HG03460 (cell line): ENCODE data around the gene OVCH2.
"Not testable (repeated sequence)": the region's sequence is repeated elsewhere in the genome, so short reads cannot be mapped to it uniquely, and the experiment has no call there.

Source experiments
- ATAC-seq: cut with Tn5 transposase; IDR thresholded peaks from one replicate; pipeline ENCODE4 v1.9.1; 2021; ENCODE audit not compliant: unreplicated experiment

Gene OVCH2

DNA sequence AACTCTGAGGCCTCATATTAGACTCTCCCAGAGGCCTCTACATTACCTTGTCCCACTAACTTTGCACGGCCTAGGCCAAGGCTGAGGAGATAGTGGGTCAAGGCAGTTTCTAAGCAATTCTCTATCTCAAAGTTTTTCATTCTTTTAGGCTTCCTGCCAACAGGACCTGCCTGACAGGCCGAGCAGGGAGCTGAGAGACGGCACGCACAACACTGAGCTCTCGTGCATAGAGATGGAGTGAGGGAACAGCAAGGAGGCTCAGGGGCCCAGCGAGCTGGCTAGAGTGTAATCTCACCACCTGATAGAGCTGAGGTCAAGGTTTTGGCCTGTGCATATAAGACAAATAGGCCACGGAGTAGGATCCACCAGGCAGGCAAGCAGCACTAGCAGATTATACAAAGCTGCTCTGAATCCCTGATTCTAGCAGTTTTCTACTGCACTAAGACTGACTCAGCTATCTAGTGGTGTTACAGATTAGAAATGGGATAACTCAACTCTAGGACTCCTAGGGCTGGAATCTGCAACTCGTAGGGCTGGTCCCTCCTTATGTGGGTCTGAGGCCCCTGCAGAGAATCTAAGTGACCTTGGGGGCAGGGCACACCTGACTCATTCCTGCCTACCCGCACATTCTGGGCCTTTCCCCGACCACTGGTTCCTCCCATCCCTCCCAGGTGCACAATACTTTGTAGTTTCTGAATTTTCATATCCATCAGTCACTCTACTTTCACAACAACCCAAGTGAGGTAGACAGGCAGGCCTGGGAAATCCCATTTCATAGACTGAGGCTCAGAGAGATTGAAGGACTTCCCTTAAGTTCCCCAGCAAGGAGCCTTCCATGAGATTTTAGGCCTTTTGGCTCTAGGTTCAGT, 34.7 kb downstream of the OVCH2 start:
- peak; percentile 52 for ATAC-seq

DNA sequence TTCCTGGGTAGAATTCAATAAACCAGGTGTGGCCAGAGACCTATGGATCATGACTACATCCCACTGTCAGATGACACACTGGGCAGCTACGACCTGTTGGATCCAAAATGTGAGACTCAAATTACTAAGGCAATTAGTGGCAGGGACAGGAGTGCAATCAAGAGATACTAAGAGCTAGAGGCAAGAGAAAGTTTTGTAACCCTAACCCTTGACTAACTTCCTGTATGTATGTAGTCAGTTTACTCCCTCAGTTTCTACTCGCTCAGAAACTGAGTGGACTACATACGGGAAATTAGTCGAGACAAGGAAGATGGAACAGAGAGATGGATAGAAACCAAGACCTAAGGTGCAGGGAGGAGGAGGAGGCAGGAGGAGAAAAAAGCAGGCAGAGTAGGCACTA, 35.6 kb downstream of the OVCH2 start:
- ATAC-seq: no peak

DNA sequence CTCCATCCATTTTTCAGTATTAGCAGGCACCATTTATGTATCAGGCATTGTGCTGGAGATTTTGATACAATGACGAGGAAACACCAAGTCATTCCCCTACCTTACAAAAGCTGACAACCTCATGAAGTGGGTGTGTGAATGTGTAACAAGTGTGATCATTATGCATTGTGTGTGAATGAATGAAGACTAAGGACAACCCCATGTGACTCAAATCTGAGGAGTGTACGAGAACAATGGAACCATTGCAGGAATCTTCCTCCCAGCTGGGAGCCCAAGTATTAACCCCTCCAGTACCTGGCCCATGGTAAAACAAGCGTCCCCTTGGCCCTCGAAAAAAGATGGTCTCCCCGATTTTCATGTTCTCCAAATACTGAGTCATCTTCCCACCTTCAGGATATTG, 37.4 kb downstream of the OVCH2 start:
- ATAC-seq: no peak

DNA sequence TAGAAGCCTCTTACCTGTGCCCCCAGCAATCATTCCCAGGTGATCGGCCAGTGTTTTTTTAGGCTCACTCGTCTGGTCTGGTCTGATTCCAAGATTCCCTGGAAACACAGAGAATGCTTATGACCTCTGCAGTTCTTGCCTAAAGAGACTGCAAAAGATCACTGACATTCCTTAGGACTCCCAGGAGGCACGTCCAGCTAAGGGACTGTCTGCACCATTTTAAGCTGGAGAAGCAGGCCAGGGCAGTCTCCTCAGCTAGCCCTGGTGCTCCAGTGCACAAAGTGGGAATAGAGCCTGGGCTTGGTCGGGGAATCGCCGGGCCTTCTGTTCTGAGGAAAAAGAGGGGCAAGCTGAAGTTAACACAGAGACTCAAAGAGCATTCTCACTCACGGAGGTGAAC, 37.8 kb downstream of the OVCH2 start:
- ATAC-seq: no peak

DNA sequence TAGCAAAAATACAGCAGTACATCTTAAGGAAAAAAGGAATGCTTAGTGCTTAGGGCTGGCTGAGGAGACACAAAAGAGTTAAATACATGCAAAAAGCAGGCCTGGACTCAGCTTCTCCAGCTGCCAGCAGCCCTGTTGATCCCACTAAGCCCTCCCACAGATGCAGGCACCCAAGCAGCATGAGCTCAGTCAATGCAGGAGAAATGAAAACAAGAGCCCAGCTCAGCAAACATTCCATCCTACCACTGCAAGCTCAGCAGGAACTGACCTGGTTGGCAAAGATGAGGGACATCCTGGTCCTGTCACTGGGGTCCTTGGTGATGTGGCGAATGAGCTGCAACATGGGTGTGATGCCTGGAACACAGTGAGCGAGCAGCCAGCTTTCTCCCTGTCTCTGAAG, 38.8 kb downstream of the OVCH2 start:
- ATAC-seq: no peak

DNA sequence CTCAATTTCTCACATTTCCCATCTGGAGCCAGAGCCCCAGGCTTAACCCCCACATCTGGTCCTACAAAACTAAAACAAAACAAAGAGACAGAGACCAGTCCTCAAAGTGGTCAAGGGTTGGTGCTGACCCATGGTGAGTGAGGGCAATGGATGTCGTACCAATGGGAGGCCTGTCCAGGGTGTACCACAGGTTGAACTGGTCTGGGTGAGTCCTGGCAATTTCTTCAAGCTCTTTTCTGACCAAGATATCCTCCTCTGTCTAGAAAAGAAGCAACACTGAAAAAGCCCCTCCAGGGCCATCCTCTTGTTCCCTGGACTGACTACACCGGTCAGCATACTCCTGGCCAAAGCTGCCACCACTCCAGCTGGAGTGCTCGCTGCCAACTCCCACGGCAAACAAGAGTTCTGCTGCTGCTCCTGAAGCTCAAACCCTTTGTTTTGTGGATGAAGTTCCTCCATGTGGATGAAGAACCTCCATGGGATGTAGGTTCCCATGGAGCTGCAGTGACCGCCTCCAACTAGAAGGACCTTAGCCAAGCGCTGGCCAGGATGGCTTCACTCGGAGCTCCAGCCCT, 39.9 kb downstream of the OVCH2 start:
- no peak for ATAC-seq

DNA sequence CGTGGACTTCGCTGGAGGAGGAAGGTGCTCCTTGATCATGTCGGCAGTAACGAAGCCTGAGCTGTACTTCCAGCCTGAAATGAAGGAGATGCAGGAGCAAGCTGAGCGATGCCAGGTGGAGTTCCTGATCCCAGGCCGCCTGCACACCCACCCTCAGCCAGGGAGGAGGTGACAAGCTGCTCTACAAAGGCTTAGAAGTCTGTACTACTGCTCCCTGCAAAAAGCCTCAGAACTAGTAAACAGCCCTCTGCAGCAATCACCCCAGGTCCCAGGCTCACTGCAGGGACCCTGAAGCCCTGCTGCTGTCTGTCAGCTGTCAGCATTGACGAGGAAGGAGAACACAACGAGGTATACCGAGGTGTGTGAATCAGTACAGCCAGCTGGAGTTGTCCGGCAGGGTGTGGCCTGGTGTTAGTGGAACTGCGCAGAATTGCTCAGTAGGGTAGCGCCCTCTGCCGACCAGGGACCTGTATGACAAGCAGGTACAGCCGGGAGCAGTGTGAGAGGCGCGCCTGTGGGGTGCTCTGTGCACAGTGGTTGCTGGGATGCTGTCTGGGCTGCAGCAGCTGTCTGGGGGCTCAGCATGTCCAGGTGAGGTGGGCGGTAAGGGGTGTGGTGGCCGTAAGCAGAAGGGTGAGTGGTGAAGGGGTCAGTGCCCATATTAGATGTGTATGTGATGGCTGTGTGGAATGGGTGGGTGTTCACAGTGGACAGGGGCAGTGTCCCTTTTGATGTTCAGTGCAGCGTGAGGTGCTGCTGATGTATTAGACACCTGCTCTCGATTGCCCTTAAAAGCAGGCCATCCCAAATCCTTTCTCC, 40.6 kb downstream of the OVCH2 start:
- peak; percentile 97 for ATAC-seq

DNA sequence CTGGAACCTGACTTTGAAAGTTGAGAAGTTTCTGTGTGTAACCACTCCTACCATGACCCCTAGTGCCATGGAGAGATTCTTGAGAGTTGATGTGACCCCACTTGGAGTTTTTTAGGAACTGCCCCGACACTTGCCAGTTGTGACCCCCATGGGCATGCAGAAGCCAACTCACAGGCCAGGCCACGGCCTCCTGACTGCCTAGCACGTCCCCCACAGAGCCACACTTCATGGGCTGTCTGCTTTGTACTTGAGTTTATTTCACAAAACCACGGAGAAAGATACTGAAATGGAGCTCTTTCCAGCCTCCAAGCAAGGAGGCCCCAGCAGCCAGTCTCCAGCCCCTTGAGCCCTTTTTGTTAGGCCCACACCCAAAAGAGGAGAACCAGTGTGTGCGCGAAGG, 41.4 kb downstream of the OVCH2 start:
- no peak for ATAC-seq

DNA sequence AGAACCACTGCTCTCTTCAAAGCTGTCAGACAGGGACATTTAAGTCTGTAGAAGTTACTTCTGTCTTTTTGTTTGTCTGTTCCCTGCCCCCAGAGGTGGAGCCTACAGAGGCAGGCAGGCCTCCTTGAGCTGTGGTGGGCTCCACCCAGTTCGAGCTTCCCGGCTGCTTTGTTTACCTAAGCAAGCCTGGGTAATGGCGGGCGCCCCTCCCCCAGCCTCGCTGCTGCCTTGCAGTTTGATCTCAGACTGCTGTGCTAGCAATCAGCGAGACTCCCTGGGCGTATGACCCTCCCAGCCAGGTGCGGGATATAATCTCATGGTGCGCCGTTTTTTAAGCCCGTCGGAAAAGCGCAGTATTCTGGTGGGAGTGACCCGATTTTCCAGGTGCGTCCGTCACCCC, 42.7 kb downstream of the OVCH2 start:
- not testable (repeated sequence) for ATAC-seq

DNA sequence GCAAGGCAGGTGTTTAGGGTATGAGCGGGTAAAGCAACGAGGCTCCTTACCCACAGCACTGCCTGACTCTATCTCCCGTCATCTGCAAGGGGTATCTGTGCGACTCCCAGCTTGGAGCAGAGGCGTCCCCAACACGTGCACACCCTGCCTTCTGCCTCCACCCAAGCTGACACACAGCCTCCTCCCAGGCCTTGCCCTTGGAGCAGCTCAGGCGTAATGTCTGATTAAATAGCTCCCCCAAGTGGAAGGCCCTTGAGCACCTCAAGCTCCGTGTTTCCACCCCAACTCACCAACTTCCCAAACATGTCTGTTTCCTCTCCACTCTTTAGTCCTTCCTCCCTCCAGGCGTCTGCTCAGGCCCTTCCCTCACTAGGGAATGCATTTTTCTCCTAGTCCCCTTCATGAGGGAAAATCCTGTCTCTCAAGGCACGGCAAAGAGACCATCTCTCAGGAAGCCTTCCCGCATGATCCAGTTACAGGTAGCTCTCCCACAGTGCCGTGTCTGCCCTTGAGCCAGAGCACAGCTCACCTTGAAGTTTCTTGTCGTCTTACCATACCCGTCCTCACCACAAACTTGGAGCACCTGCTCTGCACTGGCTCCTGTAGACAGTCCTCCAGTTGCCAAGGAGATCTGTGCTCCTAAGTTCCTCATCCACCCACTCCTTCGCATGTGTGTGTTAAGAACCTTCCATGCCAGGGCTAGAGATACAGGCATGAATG, 48.8 kb downstream of the OVCH2 start:
- ATAC-seq: peak; percentile 70

DNA sequence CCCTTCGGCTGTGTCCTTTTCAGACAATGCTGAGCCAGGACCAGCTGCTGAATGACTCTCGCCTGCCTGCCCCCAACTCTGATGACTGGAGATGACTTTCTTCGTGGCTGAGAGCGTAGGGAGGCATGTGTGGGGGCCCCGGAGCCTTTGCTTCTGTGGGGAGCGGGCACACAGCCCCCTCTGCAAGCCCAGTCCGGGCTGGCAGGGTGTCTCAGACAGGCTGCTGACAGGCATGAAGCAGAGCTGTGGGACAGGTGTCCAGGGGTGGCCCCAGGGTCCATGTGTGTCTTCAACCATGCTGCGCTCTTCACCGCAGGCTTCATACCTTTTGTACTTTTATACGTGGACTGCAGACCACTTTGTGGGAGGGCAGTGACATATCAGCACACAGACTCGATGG, 49.6 kb downstream of the OVCH2 start:
- no peak for ATAC-seq

DNA sequence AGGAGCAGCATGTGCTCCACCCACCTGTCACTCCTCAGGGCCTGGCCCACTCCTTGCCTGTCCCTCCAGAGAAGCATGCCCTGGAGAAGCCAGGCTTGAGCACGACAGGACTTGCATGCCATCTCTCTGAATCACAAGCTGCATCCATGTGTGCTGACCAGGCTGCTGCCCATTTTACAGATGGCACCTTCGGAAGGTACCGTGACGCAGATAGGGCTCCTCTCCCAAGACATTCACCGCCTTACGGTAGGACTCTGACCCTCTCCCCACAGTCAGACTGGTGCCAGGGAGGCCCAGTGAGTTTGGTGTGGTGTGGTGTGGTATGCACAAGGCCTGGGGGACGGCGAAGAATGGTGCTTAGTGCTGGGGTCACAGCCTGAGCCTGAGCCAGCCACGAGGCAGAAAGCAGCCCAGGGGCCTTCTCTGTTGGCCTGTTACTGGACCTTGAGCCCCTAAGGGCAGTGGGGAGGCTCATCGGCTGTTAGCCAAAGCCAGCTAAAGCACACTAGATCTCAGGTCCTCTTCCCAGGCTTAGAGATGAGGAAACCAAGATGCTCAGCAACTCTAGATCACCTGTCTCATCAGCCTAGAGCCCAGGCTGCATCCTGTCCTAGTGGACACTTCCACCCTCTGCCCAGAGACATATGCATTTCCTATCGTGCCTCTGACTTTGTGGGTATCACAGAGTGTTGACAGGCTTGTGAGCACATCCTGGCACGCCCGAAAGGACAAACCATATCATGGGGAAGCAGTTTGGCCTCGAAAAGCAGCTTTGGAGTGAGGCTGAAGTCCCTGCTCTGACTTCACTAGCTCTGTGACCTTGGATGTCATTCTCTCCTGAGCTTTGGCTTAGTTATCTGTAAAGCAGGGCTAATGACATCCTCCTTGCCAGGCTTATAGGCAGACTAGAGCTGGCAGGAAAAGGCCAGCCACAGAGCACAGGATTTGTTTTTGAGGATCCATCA, 50.7 kb downstream of the OVCH2 start:
- no peak for ATAC-seq

DNA sequence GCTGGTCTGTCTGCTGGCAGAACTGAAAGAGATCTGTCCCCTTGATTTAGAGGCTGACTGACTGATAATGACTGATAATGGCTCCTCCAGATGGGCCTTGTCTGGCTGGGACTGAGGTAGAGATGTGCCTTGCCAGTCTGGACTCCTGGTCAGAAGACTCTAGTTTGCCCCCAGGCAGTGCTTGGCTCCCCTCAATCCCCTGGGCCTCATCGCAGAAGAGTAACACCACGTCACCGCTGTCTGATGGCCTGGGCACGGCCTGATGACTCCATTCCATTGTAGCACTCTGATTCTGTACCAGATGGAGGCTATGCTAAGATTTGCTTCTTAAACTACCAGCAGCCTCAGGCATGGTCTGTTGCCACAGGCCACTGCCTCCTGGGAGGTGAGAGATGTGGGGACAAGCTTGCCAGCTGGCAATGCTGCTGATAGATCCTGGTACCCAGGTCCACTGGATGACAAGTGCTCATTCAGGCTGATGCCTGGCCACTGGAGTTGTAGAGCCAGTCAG, 52.0 kb downstream of the OVCH2 start:
- ATAC-seq: no peak

DNA sequence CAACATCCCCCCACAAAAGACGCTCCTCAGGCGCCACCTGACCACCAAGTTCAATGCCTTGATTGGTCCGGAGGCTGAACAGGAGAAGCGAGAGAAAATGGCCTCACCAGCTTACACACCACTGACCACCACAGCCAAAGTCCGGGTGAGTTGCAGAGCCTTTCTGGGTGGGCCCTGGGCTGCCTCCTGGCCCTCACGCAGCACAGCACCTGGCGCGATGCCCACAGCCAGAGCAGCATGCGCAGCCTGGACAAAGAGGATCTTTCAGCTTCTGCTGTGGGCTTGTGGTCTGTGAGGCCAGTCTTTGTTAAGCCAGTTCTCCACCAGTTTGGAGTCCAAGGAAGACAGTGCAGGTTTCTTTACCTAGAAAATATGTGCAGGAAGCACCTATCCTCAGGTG, 54.6 kb downstream of the OVCH2 start:
- ATAC-seq: no peak

DNA sequence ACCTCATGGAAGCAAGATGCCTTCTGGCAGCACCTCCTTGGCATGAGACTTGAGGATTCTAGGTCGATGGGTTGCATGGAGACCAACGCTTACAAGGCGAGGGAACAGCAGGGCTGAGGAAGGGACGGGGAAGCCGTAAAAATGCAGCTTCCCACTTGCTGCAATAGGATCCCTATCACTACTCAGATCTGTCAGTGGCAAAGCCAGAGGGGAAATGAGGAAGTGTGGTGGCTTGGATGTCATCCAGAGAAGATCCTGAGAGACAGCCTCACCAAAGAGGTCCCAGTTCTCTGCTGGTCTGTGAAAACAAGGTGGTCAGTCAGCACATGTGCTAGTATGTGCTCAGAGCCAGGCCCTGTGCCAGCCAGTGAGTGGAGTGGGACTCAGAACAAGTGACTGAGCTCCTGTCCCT, 55.1 kb downstream of the OVCH2 start:
- no peak for ATAC-seq

DNA sequence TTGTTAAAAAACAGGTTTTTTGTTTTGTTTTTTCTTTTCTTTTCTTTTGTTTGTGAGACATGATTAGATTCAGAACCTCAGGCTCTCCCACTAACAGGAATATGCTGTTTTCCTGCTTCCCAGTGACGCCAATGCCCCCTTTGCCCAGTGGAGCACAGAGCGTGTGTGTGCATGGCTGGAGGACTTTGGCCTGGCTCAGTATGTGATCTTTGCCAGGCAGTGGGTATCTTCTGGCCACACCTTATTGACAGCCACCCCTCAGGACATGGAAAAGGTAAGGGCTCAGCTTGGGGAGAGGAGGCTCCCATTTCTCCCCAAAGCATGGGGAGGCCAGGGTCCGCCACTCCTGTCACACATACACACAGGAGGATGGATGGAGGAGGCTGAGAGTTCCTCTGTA, 58.0 kb downstream of the OVCH2 start:
- no peak for ATAC-seq

DNA sequence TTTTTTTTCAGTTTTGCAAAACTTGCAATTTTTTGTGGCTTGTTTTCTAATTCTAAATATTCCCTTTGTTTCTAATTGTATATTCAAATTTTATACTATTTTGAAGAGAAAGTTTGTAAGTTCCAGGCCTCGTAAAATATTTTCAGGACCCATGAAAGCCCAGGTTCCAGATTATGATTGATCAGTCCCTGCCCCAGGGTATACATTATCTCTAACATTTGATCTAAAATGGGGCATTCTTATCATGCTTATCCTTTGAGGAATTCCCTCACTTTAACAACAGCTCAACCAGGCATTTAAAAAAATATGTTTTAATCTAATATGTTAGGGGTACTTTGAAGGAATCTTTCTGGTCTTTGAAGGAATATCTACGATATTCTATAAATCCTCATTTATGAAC, 59.4 kb downstream of the OVCH2 start:
- ATAC-seq: no peak

DNA sequence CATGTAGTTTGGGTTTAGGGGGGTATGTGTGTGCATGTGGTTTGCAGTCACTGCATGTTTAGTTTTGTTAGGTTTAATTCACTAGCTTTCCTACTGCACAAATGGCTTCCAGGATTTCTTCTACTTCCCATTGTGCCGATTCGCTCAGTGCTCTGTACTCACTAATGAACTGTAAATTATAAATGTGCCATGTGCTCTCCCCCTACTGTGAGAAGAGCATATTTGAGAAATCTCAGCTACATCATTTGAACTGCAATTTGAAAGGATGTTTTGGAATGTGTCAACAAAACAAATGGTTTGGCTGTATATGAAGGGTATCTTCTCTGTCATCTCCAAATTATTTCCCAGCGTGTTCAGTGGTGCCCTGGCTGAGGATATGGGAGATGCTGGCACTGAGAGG, 61.1 kb downstream of the OVCH2 start:
- no peak for ATAC-seq

DNA sequence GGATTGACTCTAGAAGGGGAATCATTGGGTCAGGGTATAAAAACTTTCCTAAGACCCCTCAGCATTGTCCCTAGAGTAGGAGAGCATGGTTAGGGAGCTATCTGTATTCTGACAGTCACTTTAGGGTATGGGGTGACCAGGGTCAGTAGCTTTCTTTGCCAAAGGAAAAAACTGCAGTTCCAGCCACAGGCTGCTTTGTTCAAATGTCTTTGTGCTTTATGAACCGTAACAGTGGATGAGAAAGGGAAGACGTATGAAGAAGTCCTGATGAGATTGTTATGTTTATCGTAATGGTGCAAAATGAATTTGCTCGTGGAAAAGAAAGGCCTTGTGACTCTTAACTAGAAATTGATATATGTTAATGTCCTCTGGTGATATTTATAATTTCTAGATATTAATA, 63.0 kb downstream of the OVCH2 start:
- ATAC-seq: no peak

DNA sequence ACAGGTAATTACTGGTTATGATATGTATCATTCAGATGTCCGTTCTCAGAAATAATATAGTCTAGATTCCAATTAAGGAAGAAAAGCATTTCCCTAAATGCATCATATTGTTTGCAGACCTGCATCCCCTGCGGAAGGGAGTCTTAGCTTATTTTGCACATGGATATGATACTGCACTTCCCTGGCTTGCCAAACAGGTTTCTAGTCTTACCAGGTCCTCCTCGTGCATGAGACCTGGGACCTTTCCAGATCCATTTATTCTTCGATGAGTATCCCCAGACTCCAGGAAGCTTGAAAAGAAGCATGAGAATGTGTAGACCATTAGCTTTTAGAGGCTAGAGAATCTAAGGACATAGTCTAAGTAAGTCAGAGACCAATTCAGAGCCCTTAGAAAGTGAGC, 63.5 kb downstream of the OVCH2 start:
- no peak for ATAC-seq
